NB4 (cell line): Measurements from ENCODE around the gene PAK1.

Source experiments
- MAX ChIP-seq: IDR thresholded peaks from 2 replicates; pipeline ENCODE4 v1.6.1; 2011; ENCODE audit warnings: low read depth, low read length
- POLR2A ChIP-seq: IDR thresholded peaks from 2 replicates; pipeline ENCODE4 v1.6.1; 2011; ENCODE audit warnings: mild to moderate bottlenecking; ENCODE audit not compliant: insufficient read length; ENCODE audit errors: extremely low read depth
- TF ChIP-seq, protein P1 (sequence below): IDR thresholded peaks from one replicate; pipeline ENCODE4 v1.5.1; 2012; ENCODE audit warnings: low read depth, low read length

- TF ChIP-seq, protein P1, sequence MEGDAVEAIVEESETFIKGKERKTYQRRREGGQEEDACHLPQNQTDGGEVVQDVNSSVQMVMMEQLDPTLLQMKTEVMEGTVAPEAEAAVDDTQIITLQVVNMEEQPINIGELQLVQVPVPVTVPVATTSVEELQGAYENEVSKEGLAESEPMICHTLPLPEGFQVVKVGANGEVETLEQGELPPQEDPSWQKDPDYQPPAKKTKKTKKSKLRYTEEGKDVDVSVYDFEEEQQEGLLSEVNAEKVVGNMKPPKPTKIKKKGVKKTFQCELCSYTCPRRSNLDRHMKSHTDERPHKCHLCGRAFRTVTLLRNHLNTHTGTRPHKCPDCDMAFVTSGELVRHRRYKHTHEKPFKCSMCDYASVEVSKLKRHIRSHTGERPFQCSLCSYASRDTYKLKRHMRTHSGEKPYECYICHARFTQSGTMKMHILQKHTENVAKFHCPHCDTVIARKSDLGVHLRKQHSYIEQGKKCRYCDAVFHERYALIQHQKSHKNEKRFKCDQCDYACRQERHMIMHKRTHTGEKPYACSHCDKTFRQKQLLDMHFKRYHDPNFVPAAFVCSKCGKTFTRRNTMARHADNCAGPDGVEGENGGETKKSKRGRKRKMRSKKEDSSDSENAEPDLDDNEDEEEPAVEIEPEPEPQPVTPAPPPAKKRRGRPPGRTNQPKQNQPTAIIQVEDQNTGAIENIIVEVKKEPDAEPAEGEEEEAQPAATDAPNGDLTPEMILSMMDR: no peak
- TF ChIP-seq POLR2A (no peak), MAX (no peak)
Measured at GRCh38 chr11:77410076-77410827, 63.6 kb downstream of the PAK1 start.
